NCI-H2227 treated with DMSO at 0.1 percent for 48 hours (cell line): Measurements from ENCODE around the gene AUP1.

Experiments
- DNase-seq: peaks from one replicate; lab custom pipeline; 2025; lab: John Stamatoyannopoulos, UW

The AUP1 gene

GRCh38 chr2:74535440-74535965 is 6.0 kb upstream of the AUP1 start:
- no peak for DNase-seq

DNA sequence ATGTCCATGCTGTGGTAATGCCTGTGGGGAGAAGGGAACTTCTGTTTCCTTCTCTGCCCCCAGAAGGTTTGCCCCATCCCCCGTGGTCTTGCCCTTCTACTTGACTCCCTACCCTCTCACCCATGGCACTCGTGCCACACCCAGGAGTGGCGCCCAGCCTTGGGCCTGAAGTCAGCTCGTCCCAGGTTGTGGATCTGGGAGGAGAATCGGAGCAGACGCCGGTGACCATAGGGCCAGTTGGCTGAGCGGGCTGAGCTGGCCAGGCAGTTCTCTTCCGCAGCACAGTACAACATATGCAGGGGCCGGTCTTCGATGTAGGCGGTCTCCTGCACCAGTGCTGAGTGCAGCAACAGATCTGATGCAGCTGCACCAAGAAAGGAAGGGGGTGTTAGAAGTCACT is 4.9 kb upstream of the AUP1 start:
- DNase-seq = no peak

DNA sequence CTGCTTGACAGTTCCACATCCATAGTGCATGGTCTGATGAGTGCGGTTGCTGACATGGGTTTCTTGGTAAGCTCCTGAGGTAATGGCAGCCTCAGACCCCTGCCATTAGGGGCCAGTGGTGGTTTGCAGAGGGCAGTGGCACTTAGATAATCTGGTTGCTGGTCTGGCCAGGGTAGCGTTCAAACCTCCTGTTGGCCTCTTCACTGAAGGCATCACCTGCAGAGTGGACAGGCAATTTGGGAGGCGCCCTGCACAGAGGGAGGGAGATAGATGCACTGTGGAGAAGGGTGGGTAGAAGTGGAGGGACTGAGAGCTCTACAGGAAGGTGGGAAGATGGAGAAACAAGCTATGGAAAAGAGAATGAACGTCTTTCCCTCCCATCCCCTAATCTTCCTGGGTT is 4.0 kb upstream of the AUP1 start:
- DNase-seq = no peak

- peak; percentile 40 for DNase-seq
Observed at GRCh38 chr2:74532222-74532621, 2.7 kb upstream of the AUP1 start.

- no peak for DNase-seq
Observed at GRCh38 chr2:74531666-74532065, 2.2 kb upstream of the AUP1 start.

GRCh38 chr2:74530239-74531187 is 1.0 kb upstream of the AUP1 start:
- peak; percentile 15 for DNase-seq

DNA sequence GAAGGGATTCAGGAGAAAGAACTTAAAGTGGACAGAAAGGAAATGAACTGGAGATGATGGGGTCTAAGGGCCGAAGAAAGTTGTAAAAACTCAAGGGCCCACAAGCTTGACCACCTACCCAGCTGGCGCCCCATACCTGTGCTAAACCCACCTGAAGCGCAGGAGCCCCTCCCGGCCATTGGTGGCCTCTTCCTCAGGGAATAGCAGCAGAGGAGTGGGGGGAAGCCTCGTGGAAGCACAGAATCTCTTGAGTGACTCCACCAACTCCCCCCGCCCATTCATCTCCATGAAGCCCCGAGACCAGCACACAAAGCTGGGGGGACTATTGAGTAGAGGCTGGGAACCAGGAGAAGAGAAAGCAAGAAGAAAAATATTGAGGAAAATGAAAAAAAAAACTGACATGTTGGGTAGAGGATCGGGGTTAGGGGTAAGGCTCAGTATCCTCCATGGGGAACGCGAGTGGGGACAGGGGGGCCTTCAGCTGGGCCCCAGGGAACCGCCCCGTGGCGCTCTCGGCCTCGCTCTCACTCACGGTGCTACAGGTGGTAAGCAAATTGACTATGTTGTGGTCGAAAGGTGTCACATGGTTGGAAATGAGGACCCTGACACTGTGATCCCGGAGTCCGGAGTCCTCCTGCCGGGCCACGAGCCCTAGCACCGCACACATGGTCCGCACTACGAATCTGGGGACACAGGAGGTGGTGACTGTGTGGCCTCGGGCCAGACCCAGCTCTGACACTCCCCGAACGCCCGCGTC is 728 bp downstream of the AUP1 start:
- DNase-seq = no peak

- DNase-seq = no peak
Observed at GRCh38 chr2:74527741-74528140, 1.8 kb downstream of the AUP1 start.

DNA sequence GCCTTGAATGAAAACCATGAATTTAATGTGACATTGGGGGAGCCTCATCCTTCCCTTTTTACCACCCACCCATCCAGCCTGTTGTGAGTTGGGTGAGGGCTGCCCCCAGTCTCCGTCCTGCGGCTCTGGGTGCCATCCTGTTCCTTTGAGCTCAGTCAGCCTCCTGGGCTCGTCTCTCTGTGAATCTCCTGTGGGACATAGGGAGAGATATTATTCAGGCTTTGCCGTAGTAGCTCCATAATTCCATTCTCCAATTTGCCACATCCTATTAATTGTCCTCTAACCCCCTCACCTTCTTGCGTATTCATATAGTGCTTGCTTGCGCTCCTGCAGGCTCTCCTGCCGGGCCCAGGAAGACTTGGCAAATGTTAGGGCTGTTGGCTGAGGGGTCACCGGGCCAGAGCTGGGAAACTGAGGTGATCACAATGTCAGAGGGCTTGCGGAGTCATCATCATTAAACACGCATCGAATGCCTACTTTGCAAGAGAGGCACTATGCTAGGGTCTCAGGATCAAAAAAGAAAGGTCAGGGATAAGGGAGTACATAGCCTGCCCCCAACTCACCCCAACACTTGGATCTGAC is 2.8 kb downstream of the AUP1 start:
- DNase-seq = no peak

DNA sequence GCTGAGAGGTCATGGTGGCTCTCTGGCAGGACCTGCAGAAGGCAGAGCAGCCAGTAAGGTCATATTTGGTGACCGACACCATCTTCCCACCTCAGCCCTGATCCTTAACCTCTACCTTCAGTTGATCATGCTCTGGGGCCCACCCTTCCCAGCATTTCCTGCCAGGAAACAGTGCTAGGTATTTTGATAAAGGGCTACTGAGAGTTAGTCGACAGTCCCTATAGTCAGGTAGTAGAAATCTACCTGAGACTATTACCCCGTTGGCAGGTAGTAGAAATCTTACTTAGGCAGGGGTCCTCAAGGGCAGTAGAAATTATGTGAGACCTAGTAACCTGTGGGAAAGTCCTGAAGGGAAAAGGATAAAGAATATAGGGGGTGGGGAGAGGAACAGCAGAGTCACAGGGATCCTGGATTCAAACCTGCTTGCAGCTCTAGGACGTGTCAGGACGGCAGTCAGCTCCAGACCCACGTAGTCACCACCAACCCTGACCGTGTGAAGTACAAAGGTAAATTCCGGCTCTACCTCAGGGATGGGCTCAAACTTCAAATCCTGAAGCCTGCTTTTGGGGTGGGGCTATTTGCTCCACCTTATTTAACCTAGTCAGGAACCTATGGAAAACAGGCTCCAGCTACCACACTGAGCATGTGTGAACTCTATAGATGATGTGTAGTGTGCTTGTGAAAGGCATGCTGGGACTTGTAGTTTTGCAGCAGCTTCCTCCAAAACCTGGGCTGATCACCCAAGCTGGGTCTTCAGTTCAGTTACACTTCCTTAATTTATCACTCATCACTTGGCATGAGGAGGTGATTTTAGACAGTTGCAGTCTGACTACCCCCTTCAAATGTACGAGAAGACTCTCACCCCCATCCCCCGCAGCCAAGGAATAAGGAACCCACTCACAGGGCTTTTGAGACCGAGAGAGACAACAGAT is 3.5 kb downstream of the AUP1 start, which contains the start of gene DQX1:
Gene DQX1, minus strand, starts transcription at position 515 of the 932 bp plus-strand sequence. Its CDS starts 502 bp downstream, at position 13.
- DNase-seq = peak; percentile 27

DNA sequence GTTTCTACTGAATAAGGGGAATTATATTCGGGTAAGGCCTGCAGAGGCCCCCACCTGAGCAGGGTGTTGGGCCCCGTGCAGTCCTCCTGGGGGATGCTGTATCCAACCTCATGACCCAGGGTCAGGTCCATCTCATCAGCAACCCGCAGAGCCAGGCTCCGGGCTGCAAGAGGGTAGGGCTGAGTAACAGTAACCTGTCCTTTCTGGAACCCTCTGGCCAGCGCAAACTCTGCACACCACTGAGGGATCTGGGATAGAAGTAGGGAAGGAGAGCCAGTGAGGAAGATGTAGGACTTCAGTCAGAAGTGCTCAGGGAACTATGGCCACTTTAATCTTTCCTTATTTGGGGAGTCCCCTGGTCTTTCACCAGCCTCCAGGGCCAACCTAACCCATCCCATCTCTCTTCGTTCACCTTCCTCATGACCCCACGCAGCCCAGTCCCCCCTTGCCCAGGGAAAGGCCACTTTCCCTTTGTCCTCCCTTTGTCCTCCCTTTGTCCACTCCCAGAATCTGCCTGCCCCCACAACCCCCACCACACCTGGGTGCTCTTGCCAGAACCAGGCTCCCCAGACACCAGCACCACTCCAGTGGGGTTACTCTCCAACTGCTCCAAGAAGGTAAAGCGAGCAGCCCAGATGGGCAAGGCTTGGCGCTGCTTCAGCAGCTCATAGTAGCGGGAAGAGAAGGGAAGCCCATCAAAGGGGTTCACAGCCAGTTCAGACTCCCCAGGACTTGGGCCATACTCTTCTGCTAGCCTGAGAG is 4.4 kb downstream of the AUP1 start:
- no peak for DNase-seq

DNA sequence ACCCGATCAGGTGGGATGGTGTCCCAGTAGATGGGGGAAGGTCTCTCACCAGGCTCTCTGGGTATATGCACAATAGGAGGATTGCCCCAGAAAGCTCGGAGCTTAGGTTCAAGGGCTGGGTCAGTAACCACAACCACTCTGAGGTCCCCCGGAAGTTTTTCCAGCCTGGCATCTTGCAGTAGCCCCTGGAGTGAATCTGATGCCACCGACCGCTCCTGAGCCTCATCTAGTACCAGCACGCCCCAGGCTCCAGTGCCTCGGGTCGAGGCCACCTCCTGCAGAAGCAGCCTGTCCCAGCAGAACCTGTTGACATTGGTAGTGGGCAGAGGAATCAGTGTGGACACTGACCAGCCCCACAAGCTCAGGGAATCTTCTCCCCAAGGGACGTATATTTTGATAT is 5.5 kb downstream of the AUP1 start:
- no peak for DNase-seq

GRCh38 chr2:74522516-74522915 is 7.0 kb downstream of the AUP1 start:
- no peak for DNase-seq

GRCh38 chr2:74516650-74517049 is 12.9 kb downstream of the AUP1 start:
- DNase-seq = no peak

GRCh38 chr2:74515981-74516633 is 13.4 kb downstream of the AUP1 start:
- DNase-seq = no peak

DNA sequence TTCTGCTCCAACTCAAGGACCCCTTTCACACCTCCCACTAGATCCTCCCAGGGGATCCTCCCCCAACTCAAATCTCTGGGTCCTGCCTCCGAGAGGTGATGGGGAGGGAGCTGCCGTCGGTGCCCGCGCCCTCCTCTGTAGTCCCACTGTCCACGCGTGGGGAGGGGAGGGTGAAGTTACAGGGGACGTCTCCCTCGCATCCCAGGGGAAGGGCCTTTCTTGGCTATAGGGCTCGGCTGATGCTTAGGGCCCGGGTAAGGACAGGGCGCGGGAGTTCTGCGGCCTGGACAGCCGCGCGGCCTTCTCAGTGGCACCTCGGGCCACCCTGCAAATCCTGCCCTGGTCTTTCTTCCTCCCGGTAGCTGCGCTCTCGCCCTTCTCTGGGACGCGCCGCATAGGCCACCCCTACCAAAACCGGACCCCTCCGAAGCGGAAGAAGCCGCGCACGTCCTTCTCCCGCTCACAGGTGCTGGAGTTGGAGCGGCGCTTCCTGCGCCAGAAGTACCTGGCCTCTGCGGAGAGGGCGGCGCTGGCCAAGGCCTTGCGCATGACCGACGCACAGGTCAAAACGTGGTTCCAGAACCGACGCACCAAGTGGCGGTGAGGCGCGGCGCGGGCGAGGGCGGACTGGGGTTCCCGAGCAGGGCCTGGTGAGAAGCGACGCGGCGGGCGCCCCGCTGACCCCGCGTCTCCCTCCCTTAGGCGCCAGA is 14.1 kb downstream of the AUP1 start:
- DNase-seq = no peak

- DNase-seq = peak; percentile 48
Observed at GRCh38 chr2:74514368-74515270, 14.9 kb downstream of the AUP1 start, which contains the start of gene TLX2. TLX2 (plus strand) TSS chr2:74514450; CDS start chr2:74514807, 357 bp downstream.
